Activated naive CD4-positive, alpha-beta T cell treated with Interleukin-2 at 50 U/mL for 16 hours (primary cell): ENCODE results near the gene FUOM.
"Not testable (repeated sequence)": the region's sequence is repeated elsewhere in the genome, so short reads cannot be mapped to it uniquely, and the experiment has no call there.

Experiments used
- DNase-seq: peaks from one replicate; pipeline ENCODE4 v3.0.0-alpha.2; 2020

Gene FUOM

DNA sequence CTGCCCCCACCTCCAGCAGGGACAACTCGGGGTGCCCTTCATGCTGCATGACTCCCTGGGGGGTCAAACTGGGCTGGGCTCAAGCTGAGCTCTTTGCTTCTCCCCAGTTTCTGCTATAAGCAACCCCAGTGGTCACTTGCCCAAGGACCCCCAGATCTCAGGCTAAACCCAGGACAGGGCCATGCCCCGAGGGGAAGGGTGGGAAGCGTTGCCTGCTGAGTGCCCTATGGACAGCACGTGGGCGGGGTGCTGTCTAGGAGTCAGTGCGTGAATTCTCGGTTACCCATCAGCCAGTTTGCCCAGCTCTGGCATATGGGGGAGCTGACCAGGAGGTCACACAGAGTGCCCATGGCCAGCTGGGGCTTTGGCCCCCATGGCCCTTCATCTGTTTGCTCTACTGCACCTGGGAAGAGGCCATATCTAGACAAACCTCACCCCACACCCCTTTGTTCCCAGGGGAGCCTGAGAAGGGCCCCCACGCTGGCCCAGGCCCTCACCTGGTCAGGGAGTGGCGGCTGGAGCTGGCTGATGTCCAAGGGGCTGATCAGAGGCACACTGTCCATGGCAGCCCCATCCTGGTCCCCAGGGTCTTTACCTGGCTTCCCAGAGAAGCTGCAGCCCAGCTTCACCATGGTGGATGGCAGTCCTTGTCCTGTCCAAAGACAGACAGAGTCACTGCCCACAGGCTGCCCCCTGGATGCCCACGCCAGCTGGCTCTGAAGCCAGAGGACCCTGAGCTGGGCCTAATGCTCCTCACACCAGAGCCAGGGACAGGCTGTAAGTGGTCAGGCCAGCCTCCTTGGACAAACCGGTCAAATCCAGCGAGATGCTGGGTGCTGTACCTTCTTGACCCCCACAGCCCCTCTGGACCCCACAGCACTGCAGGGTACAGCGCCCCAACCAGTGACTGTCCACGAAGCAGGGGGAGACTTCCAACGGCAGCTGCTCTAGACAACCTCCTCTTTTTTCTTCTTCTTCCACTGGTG, 29.2 kb downstream of the FUOM start:
- DNase-seq: no peak

DNA sequence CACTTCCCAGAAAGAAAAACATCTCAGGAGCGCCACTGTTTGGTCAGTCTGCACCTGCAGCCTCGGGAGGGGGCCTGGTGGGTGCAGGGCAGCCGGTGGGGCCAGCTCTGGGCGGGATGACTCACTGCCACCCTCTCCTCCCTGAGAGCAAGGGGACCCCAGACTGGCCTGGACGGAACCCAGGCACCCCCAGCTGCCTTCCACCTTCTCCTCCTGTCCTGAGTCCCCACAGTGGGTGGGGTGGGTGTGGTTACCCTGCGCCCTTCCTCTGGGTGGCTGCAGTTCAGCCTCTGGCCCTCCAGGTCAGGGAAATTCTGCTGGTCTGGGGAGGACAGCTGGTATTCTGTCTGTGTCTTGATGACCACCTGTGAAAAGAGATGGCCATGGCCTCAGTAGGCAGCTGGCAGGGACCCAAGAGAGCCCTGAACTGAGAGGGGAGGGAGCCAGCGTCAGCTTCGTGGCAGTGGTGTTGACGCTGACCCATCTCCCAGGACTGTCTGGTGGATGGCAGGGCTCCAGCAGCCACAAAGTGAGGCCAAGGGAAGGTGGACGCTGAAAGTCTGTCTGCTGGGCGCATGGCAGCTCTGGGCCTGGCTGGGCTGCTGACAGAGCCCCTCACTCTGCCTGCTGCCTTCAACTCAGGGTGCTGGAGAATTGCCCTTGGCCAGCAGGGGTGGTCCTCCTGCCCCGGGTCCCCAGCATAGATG, 30.0 kb downstream of the FUOM start:
- no peak for DNase-seq

DNA sequence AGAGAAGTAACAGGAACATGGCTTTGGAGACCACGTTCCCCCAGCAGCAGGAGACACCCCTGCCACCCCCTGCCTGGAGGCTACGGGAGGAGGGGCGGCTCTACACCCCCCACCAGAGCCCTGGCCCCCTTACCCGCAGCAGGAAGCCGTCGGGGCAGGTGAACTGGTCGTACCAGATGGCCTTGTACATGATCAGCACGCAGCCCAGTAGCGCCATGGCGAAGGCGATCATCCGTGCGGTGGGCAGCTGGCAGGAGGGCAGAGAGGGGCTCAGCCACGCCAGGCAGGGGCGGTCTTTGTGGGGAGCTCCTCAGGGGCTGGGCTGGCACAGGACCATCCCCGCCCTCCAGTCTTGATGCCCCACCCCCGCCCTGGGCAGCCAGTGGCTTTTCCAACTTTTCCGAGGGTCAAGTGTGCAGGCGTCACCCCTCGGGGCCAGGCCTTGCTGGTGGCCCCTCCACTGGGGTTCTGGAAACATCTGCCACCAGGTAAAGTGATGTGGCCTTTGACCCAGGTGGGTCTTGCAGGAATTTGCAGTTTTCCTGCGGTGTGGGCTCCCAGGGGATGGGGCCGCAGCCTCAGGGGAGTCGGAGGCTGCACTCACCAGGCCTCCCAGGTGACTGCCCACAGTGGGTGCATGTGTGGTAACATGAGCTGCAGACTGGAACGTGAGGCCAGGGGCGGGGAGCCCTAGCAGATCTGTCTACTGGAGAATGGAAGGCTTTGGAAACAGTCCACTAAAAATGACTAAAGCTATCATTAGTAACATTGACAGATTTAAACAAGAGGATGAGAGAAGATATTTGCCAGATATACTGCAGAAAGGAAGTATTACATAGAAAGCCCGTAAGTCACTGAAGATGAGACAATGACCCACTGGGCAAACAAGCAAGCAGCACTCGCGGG, 30.8 kb downstream of the FUOM start:
- DNase-seq: no peak

DNA sequence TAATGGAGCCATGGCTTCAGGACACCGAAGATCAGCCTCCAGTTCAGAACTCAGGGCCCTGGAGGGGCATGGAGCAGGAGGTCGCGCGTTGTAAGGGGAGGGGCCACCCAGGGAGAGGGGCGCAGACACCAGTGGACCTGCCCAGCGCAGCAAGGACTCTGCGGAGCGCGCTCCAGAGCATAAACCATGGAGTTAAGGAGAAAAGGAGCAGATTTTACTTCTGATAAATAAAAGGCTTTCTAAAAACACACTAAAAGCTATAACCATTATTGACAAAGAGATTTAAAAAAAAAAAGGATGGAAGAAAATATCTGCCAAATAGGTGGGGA, 31.6 kb downstream of the FUOM start:
- no peak for DNase-seq

DNA sequence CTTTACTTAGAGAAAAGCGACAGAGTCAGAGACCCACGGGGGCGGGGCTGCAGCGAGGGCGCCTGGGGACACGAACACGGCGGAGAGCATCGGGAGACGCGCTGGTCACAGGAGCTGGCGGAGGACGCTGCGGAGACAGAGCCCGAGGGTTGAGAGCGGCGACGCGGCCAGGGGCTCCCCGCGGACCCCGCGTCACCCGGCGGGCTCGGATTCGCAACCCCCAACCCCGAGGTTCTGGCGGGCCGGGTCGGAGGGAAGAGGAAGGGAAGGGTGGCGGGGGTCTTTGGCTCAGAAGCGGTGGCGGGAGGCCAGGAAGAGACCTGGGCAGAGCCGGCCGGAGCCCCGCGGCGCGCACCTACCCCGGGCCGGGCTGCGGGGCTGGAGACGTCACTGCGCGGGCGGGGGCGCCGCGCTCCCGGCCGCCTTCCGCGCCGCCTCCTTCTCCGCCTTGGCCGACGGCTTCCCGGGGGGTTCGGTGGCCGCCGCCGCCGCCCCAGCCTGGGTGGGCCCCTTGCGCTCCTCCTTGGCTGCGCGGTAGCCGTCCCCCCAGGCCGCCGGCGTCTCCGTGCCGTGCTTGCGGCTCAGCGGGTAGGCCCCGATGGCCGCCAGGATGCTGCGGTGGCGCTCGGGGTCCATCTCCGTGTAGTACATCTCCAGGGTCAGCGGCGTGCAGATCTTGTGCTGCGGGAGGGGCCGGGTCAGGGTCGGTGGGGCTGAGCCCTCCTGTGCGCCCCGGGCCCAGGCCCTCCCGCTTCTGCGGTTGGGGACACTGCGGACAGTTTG, 32.2 kb downstream of the FUOM start:
- no peak for DNase-seq

DNA sequence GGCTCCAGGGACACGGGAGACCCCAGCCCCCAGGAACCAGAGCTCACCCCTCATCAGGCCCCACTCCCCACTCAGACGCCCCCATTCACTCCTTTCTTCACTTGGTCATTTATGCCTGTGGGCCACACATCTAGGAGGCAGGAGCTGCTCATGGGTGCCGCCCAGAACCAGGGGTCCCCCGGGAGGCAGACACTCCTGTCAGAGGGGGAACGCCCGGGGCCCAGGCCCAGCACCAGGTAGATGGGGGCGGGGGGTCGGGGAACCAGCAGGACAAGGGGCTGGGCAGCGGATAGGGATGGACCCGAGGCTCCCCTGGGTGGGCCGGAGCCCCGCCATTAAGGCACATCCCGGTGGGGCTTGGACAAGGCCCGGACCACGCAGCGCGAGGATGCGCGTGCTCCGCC, 33.0 kb downstream of the FUOM start:
- DNase-seq: no peak

DNA sequence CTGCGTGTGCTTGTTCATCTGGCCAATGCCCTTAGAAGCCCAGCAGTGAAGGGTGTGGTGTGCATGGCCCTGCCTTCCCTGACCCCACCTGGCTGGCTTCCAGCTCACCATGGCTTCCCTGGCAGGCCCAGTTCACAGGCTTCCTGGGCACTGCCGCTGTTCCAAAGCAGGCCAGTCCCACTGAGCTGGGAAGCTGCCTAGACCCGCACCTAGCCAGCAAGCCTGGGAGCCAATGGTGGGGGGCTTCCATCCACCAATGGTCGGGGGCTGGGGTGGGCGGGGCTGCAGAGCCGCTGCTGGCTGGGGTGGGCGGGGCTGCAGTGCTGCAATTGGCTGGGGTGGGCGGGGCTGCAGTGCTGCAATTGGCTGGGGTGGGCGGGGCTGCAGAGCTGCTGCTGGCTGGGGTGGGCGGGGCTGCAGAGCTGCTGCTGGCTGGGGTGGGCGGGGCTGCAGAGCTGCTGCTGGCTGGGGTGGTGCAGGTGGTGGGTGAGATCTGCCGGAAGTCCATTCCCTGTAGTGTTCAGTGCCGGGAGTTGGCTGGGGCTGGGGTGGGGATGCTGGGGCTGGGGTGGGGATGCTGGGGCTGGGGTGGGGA, 33.5 kb downstream of the FUOM start:
- DNase-seq: peak; percentile 63

DNA sequence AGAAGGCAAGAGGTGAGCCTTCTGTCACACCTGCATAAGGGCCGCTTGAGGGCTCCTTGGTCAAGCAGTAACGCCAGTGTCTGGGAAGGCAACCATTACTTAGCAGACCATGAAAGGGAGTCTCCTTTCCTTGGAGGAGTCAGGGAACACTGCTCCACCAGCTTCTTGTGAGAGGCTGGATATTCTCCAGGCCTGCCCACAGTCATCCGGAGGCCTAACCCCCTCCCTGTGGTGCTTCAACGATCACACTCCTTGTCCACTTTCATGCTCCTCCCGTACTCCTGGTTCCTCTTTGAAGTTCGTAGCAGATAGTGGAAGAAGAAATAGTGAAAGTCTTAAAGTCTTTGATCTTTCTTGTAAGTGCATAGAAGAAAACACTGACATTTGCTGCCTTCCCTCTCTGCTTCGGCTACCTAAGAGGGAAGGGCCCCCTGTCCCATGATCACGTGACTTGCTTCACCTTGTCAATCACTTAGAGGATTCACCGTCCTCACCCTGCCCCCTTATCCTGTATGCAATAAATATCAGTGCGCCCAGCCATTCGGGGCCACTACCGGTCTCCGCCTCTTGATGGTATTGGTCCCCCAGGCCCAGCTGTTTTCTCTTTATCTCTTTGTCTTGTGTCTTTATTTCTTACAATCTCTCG, 35.6 kb downstream of the FUOM start:
- not testable (repeated sequence) for DNase-seq

DNA sequence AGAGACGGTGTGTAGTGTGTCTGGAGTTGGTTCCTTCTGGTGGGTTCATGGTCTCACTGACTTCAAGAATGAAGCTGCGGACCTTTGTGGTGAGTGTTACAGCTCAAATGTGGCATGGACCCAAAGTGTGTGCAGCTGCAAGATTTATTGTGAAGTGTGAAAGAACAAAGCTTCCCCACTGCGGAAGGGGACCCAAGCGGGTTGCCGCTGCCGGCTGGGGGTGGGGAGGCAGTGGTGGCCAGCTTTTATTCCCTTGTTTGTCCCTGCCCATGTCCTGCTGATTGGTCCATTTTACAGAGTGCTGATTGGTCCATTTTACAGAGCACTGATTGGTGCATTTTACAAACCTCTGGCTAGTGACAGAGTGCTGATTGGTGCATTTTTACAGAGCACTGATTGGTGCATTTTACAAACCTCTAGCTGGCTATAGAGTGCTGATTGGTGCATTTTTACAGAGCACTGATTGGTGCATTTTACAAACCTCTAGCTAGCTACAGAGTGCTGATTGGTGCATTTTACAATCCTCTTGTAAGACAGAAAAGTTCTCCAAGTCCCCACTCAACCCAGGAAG, 36.9 kb downstream of the FUOM start:
- not testable (repeated sequence) for DNase-seq

DNA sequence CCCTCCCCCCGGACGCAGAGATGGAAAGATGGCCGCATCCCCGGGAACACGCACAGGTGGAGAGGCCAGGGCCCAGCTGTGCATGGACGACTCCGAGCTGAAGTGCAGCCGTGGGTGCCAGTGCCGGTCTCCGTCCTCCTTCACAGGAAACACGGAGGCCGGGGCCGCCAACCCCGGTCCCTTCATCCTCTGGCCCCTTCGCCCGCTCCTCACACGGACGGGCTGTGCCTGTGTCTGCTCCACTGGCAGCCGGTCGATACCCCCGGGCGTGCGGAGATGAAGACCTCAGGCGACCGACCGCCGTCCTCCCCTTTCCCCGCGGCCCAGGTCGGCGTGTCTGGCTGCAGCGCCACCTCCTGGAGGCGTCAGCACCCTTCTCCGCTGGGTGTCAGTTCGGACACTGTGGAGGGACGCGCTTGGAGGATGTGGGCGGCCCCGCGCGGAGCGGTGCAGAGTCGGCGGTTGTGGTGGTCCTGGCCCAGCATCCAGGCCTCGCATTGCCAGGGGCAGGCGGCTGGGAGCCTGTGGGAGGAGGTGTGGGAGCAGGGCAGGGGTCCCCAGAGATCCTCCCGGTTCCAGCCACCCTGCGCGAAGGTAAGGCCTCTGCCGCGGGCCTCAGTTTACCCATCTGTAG, 39.2 kb downstream of the FUOM start:
- DNase-seq: peak; percentile 72

DNA sequence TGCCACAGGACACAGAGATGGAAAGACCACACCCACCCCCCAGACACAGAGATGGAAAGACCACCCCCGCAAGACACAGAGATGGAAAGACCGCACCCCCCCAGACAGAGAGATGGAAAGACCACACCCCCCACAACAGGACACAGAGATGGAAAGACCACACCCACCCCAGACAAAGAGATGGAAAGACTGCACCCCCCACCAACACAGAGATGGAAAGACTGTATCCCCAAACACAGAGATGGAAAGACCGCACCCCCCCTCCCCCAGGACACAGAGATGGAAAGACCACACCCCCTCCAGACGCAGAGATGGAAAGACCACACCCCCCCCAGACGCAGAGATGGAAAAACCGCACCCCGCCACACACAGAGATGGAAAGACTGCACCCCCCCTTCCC, 41.1 kb downstream of the FUOM start:
- no peak for DNase-seq

DNA sequence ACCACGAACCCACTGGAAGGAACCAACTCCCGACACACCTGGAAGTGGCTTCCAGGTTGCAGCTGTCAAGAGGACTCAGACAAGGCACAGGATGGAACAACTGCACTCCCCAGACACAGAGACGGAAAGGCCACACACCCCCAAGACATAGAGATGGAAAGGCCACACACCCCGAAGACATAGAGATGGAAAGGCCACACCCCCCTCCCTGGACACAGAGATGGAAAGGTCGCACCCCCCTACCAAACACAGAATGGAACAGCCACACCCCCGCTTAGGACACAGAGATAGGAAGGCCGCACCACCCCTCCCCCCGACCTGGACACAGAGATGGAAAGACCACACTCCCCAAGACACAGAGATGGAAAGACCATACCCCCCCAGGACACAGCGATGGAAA, 41.6 kb downstream of the FUOM start:
- no peak for DNase-seq

DNA sequence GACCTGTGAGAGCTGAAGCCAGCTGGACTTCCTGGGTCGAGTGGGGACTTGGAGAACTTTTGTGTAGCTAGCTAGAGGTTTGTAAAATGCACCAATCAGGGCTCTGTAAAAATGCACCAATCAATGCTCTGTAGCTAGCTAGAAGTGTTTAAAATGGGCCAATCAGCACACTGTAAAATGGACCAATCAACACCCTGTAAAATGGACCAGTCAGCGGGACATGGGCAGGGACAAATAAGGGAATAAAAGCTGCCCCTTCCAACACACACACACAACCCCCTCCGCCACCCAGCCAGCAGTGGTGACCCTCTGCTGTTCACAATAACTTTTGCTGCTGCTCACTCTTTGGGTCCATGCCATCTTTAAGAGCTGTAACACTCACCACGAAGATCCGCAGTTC, 42.0 kb downstream of the FUOM start:
- DNase-seq: no peak

DNA sequence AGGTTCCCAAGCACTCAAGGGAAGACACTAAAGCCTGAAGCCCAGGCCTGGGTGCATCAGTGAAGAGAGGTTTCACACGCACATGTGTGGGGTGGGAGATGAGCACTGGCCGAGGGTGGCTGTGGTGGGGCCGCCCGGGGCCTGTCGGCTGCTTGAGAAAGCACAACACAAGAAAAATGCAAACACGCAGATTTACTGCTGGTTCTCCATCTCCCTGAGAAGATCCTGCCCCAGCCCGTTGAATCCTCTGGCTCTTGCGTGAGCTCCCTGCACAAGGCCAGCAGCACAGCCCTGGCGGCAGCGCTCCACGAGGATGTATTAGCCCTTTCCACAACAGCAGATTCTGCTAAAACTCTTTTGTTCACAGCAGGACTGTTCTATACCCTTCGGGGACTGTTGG, 42.9 kb downstream of the FUOM start:
- no peak for DNase-seq

DNA sequence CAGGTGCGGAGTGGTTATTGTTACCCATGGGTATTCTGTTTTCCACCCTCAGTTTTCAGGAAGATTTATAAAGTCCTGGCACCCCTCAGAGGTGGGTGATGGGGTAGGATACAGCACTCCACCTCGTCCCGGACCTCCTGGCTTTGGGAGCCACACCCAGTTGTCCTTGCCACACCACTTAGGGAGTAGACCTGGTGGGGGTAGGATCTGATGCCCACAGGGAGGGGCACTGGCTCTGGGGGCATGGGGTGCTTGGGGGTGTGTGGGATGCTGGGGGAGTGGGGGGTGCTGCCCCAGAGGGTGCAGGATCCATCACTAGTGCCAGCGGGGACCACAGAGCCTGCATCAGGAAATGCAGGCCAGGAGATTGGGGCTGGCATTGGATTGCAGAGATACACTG, 44.6 kb downstream of the FUOM start:
- no peak for DNase-seq

DNA sequence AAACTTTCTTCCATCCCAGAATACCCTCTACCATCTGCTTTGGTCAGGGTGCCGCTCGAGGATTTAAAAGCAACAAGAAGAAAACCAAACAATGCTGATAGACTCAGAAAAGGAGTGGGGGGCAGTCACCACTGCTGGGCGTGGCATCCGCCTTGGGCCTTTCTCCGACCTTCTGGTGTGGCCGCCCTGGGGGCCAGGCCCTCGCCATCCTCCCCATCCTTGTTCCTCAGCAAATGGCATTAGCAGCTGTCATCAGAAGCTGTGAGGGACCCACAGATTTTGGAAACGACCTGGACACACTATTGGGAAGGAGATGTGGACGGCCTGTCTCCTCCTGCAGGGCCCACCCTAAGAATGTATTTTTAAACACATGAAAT, 45.1 kb downstream of the FUOM start:
- no peak for DNase-seq

DNA sequence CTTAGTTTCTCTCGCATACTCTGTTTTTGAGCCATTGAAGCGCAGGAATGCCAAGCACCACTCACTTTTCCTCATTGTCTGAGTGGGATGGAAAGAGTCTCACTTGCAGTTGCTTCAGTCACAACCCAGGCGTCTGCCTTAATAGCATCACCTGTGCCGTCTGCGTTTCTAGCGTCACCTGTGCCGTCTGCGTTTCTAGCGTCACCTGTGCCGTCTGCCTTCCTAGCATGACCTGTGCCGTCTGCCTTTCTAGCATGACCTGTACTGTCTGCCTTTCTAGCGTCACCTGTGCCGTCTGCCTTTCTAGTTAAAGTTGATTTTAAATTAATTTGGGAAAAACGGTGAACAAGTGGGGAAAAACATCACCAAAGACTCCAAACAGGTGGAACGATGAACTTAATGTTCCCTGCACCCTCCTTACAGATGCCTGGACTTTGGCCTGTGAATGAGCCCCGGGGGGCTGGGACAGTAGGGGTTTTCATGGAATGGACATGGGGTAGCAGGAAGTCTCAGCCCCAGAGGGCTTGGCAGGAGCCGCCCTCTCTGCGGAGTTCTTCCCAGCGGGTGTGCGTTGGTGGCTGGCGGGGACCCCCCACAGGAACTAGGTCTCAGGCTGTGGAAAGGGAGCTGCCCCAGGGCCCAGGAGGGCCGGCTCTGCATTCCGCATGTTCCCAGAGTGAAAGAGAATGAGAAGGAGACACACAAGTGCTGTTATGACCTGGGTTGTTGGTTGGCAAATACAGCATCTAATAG, 45.6 kb downstream of the FUOM start:
- DNase-seq: no peak

DNA sequence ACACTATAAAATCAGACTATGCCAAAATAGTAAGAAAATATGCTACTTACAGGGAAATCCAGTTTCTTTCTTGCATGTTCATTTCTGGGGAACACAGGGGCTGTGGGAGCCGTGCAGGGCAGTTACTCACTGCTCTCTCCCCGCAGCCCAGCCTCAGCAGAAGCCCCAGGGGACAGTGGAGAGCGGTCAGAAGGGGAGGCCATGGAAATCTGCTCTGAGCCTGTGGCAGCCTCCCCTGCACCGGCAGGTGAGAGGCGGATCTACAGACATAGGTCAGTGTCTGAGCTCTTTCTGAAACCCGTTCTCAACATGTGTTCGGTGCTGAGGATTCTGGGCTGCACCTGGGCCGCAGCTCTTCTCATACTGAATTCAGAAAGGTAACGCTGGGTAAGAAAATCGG, 46.2 kb downstream of the FUOM start:
- no peak for DNase-seq

DNA sequence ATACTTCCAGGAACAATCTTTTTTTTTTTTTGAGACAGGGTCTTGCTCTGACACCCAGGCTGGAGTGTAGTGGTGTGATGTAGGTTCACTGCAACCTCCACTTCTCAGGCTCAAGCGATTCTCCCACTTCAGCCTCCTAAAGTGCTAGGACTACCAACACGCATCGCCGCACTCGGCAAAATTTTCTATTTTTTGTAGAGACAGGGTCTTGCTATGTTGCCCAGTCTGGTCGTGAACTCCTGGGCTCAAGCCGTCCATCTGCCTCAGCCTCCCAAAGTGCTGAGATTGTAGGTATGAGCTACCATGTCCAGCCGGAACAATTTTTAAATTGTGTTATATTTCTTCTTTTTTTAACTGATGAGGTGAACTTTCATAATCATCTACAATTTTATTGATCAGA, 47.0 kb downstream of the FUOM start:
- DNase-seq: no peak

DNA sequence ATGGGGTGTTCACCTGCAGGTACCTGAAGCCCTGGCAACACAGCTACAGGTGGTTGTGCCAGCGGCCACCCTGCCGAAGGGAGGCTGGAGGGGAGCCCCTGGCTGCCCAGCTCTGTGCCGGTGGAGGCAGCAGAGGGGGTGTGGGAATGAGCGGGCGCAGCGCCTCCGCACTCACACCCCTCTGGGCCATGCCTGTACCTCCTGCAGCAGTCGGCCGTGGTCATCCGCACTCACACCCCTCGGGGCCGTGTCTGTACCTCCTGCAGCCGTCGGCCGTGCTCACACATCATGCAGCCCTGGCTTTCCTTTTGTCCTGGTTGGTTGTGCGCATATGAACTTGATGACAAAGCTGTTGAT, 47.4 kb downstream of the FUOM start:
- DNase-seq: no peak
